SIG-M5 treated with dmso at 0.1 percent for 504 hours (cell line): ENCODE results near the gene ZFP36.

Source experiments
- DNase-seq: peaks from one replicate; lab custom pipeline; 2025; ENCODE audit not compliant: unreplicated experiment; lab: John Stamatoyannopoulos, UW

Gene ZFP36

DNA sequence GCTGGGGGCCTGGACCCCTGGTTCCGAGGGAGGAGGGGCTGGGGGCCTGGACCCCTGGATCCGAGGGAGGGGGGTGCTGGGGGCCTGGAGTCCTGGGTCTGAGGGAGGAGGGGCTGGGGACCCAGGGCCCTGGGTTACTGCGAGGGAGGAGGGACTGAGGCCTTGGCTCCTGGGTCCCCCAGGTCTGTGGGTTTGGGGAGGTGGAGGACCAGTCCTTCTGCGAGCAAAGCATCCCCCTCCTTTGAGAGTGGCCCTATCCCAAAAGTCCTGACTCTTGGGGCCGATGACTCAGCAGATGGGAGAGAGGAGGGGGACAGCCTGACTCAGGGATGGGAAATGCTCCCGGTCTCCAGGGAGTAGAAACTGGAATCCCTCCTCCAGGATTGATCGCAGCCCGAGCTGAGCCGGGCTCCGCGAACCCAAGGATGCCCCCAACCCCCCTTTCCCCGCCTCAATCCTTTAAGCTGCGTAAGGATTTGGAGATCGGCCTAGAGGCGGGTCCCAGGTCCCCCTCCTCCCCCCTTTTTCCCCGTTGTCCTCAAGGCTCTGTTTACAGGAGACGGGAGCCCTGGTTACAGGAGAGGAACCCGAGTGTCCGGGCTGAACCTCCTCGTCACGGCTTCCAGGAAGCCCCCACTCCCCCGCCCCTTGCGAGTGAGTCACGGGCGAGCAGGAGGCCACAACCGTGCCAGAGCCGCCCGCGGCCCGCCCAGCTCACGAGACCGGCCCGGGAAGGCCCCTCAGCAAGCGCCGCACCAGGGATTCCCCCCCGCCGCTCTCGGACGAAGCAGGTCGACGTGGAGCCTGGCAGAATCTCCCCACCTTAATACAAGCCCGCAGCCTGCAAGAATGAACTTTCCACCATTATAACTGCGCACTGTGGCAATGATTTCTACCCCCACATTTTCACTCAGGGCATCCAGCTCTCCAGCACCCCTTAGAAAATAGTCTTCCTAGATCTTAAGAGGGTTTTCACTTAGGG is 3.0 kb upstream of the ZFP36 start:
- peak; percentile 92 for DNase-seq

DNA sequence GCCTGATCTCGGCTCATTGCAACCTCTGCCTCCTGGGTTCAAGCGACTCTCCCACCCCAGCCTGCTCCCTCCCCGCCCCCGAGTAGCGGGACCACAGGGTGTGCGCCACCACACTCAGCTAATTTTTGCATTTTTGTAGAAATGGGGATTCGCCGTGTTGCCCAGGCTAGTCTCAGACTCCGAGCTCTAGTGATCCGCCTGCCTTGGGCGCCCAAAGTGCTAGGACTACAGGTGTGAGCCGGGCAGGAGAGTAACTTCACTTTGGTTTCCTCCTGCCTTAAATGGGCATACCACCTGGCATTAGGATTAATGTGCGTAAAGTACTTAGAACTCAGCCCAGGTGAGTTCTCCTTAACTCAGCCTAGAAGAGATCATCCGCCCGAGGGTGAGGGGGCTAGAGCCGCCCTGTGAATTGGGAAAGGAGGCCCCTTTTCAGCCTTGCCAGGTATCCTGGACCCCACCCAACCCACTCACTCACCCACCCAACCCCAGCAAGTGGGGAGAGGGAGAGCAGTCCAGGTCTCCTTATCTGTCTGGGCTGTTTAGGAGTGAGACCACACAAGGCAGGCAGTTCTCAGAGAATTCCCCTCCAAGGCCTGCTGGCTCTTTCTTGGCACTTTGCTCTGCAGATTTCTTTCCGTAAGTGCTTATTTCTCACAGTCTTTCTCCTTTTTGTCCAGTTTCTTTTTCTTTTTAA is 1.2 kb upstream of the ZFP36 start:
- no peak for DNase-seq

DNA sequence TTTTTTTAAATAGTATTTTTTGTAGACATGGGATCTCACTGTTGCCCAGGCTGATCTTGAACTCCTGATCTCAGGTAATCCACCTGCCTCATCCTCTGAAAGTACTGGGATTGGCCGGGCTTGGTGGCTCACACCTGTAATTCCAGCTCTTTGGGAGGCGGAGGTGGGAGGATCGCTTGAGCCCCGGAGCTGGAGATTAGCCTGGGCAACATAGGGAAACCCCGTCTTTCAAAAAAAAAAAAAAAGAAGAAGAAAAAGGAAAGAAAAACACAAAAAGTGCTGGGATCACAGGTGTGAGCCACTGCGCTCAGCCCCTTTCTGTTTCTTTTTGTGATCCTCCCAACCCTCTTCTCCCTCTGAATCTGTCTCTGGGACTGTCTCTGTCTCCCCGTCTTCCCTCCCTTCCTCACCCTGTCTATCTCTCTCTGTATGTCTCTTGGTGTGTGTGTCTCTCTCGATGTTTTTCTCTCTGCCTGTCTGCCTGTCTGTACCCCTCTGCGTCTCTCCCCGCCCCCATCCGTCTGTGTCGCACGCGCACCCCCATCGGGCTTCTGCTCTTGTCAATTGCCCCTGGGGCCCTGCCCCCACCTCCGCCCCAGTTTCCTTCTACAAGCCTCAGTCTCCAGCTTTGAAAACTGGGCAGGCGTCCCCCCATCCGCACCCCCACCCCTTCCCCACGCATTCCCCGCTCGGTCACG is 540 bp upstream of the ZFP36 start:
- peak; percentile 67 for DNase-seq

DNA sequence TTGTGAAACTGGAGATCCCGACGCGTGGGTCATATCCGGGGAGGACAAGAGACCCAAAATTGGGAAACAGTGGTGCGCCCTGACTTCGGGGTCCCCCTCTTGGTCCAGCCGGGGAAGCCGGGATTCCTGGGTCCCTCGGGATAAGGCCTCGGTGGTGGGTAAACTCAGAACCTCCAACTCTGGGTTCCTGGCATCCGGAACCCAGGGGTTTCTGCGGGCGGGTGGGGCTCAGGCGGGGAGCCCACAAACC is 688 bp downstream of the ZFP36 start:
- DNase-seq, result no peak

DNA sequence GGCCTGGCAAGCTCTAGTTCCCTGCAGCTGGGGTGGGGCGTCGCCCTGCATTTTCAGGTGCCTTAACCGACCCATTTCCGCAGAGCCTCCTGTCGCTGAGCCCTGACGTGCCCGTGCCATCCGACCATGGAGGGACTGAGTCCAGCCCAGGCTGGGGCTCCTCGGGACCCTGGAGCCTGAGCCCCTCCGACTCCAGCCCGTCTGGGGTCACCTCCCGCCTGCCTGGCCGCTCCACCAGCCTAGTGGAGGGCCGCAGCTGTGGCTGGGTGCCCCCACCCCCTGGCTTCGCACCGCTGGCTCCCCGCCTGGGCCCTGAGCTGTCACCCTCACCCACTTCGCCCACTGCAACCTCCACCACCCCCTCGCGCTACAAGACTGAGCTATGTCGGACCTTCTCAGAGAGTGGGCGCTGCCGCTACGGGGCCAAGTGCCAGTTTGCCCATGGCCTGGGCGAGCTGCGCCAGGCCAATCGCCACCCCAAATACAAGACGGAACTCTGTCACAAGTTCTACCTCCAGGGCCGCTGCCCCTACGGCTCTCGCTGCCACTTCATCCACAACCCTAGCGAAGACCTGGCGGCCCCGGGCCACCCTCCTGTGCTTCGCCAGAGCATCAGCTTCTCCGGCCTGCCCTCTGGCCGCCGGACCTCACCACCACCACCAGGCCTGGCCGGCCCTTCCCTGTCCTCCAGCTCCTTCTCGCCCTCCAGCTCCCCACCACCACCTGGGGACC is 1.2 kb downstream of the ZFP36 start:
- peak; percentile 47 for DNase-seq

DNA sequence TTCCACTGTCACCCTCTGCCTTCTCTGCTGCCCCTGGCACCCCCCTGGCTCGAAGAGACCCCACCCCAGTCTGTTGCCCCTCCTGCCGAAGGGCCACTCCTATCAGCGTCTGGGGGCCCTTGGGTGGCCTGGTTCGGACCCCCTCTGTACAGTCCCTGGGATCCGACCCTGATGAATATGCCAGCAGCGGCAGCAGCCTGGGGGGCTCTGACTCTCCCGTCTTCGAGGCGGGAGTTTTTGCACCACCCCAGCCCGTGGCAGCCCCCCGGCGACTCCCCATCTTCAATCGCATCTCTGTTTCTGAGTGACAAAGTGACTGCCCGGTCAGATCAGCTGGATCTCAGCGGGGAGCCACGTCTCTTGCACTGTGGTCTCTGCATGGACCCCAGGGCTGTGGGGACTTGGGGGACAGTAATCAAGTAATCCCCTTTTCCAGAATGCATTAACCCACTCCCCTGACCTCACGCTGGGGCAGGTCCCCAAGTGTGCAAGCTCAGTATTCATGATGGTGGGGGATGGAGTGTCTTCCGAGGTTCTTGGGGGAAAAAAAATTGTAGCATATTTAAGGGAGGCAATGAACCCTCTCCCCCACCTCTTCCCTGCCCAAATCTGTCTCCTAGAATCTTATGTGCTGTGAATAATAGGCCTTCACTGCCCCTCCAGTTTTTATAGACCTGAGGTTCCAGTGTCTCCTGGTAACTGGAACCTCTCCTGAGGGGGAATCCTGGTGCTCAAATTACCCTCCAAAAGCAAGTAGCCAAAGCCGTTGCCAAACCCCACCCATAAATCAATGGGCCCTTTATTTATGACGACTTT is 2.0 kb downstream of the ZFP36 start:
- peak; percentile 25 for DNase-seq

DNA sequence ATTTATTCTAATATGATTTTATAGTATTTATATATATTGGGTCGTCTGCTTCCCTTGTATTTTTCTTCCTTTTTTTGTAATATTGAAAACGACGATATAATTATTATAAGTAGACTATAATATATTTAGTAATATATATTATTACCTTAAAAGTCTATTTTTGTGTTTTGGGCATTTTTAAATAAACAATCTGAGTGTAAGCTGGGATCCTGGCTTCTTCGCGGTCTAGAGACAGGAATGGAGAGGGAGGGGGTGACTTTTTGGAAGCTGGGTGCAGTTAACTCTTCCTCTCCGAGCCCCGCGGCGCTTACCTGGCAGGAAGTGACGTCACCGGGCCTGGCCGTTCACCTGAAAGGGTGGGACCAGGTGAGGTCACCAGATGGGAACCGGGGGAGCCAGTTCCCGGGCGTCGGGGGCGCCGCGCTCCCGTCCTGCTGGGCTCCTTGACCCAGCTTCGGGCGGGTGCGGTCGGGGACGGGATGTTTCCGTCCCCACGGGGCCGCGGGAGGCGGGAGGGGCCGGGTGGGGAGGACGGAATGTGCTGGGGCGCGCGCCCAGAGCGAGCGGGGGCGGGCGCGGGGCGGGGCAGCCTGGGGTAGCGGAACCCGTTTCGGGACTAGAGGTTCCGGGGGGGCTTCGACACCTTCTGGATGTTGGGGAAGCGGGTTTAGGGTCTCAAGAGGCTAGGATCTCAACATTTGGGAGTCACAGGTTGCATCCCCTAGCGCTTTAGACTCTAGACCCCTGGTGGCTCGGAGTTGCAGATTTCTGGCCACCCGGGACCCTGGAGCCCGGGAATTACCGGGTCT is 2.8 kb downstream of the ZFP36 start:
- DNase-seq, result peak; percentile 73

DNA sequence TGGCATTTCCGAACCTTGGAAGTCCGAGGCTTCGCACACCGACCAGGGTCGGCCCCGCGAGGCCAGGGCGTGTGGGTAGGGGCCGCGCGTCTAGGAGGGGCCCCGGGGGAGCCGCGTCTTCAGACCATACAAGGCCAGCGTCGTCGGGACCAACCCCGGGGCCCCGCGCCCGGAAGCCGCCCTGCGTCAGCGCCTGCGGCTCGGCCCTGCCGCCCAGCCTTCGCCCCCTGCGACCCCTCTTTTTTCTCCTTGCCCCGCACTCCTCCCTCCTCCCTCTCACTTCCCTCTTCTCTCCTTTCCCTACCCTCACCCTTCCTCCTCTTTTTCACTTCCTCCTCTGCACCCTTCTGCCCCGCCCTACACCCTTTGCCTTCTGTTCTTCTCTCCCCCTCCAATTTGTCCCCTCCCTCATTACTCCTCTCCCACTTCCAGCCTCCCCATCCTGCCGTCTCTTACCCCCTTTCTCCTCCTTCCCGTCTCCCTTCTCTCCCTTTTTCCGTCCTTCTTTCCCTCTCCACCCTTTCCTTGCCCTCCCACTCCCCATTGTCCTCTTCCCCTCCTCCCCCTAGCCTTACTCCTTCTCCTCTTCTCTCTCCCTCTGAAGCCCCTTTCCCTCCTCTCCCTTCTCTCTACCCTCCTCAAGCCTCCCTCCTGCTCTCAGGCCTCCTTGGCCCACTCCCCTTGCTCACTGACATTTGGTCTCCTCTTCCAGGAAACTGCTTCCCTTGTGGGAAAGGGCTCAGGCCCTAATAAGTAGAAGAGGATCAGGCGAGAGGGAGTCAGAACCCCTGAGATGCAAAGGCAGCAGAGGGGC is 3.6 kb downstream of the ZFP36 start:
- peak; percentile 95 for DNase-seq

DNA sequence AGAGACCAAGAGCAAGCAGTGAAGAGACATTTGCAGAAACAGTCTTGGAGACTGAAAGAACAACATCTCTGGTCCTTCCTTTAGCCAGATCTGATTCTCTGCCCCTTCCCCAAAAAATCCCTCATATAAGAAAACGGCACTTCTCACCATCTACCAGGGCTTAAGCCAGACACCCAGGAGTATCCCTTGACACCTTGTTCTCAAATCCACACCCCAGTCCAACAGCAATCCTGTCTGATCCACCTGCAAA is 4.1 kb downstream of the ZFP36 start:
- no peak for DNase-seq

DNA sequence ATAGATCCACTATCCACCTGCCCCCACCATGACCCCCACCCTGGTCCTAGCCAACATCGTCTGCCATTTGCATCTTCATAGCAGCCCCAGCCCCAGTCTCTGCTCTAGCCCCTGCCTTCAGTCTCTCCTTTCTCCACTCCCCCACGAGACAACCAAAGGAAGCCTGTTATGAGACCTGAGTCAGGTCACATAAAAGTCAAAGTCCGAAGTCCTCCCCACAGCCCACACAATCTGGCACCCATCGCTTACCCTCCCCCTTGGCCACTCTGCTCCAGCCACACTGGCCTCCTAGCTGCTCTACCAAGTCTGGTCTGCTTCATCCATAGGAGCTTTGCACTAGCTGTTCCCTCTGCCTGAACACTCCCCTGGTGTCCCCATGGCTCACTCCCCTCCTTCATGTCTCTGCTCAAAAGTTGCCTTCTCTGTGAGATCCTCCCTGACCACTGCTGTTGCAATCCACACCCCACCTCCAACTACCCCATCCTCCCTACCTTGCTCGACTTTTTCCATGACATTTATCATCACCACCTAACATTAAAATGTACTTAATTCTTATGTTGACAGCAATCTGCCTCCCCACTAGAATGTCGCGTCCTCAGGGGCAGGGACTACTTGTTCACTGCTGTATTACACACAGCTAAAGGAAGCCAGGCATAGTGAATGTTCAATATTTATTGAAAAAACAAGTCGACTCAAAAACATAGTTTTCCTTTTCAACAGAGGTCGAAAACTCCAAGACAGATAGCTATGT is 4.6 kb downstream of the ZFP36 start:
- DNase-seq, result peak; percentile 61

DNA sequence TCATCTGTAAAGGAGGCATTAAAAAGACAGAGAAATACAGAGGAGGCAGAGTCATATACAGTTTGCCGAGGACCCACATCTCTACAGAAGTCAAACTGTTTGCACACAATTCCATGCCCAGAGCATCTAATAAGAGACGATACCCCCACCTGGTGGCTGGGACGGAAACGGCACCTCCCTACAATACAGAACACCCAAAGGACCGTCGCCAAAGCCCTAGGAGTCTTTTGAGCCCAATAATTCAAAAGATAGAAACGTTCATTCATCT is 5.1 kb downstream of the ZFP36 start:
- peak; percentile 87 for DNase-seq

DNA sequence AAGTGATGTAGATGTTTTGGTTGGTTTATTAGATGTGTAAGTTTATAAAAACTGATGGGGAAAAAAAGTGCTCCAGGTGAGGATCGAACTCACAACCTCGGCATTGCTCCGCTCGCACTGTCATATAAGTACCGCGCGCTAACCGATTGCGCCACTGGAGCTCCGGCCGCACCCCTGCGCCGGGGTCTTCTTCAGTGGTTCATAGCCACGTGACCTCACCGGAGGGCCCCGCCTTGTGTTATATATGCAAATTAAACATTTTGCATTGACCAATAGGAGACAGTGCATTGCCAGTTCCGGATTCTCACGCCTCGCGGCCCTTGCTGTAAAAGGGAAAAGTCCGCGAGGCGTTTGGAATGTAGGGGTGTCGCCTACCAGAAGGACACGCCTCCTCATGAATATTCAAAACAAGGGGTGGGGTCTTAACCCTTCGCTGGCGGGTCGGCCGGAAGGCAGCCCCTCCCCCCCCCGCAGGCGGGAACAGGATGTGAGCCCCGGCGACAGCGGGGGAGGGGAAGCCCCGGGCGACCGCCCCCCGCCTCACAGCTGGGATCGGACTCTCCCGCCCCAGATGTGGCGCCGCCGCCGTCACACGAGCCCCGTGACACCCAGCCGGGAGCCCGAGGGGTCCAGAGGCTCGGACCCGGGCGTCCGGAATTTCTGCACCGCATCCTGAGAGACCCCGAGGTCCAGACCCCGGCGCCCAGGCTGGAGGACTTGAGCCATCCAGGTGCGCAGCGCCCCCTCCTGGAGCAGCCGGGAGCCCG is 5.6 kb downstream of the ZFP36 start, which contains the start of gene PLEKHG2:
Gene PLEKHG2, plus strand, starts transcription at position 570 of the 767 bp plus-strand sequence. CDS start 1,418 bp downstream, outside the sequence.
- peak; percentile 98 for DNase-seq

DNA sequence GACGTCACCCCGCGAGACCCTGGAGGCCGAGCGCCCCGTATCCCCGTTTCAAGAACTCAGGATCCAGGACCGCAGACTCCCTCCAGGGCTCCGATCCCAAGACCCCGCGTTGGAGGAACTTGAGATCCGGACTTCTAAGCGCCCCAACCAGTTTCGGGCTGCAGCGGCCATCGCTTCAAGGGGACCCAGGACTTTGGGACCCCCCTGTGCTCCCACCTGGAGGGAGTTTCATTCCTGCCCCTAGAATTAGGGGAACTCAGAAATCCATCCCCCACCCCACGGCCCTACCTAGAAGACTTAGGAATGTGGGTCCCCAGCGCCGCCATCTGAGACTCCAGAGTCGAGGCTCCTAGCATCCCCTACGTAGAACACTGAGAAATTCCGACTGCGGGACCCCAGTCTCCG is 6.2 kb downstream of the ZFP36 start:
- DNase-seq, result no peak

DNA sequence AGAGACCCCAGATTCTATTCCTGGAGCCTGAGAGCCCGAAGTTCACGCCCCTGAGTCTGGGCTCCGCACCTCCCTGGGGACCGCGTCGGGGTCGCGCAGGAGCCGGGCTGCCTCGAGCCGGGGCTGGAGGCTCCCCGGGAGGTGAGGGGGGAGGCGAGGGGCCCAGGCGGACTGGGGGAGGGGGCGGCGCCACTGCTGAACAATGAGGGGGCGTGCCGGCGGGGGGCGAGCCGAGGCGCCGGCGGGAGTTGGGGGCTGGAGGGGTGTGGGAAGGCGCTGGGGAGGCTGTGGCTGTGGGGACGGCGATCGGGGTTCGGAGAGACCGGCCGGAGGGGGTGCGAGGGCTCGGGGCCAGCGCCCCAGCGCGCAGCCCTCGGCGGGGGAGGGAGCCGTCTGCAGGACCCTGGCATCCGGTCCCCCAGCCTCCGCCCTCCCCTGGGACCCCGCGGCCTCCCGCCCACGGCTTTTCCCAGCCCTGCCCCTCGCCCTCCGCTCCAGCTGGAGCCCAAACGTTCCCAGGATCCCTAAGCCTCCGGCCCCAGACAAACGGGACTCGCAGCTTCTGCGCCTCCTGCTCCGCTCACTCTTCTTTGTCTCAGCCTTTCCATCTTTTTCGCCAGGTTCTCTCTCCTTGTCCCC is 6.7 kb downstream of the ZFP36 start:
- DNase-seq, result no peak

DNA sequence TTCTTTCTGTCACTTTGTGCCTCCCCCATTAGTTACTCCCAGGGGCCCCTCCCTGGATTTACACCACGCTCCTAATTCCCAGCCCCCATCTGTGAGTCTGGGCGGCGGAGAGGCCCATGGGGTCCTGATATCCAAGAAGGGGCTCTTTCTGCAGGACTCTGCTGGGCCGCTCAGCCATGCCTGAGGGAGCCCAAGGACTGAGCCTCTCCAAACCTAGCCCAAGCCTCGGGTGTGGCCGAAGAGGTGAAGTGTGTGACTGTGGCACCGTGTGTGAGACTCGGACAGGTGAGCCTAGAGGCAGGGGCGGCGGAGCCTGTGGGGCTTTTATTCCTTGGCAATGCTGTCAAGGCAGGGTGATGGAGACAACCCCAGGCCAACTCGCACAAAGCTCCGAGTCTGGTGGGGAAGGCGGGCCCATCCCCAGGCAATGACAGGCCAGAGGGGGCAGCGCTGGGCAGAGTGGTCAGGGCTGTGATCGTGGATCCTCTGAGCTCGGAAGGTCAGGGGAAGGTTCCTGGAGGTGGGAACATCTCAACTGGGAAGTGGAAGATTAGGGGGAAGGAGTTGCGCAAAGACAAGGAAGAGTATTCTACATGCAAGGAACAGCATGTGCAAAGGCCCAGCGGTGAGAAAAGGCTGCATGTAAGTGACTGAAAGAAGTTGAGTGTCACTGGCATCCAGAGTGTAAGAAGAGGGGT is 7.4 kb downstream of the ZFP36 start:
- no peak for DNase-seq
